Upper lobe of right lung (tissue), 1 donor: ENCODE measurements around the gene NPPC. TPM values are rescaled to one million over a fixed set of nuclear protein-coding genes. Genes with fewer than 3 reads are reported as not detected.
"Not testable (repeated sequence)": the region's sequence is repeated elsewhere in the genome, so short reads cannot be mapped to it uniquely, and the experiment has no call there.

Experiments
- ATAC-seq: fragments of 200-7000 bp; cut with Tn5 transposase; one replicate; pipeline ENCODE4 v1.9.1; 2020; ENCODE audit warnings: mild to moderate bottlenecking, moderate library complexity
- DNase-seq: peaks from one replicate; pipeline ENCODE4 v3.0.0-alpha.2; 2020
- H3K27ac ChIP-seq: fragments of 200-600 bp; one replicate; pipeline ENCODE4 v1.8.0; 2022
- H3K27me3 ChIP-seq: fragments of 200-600 bp; one replicate; pipeline ENCODE4 v1.8.0; 2022; ENCODE audit warnings: mild to moderate bottlenecking
- H3K36me3 ChIP-seq: fragments of 200-600 bp; one replicate; pipeline ENCODE4 v1.8.0; 2022
- H3K4me1 ChIP-seq: fragments of 200-600 bp; one replicate; pipeline ENCODE4 v1.8.0; 2022
- H3K4me3 ChIP-seq: fragments of 200-600 bp; one replicate; pipeline ENCODE4 v1.8.0; 2022; ENCODE audit warnings: mild to moderate bottlenecking
- H3K9me3 ChIP-seq: fragments of 200-600 bp; one replicate; pipeline ENCODE4 v1.8.0; 2022
- intact Hi-C: fragments of 100-400 bp; cut with DNase I; formaldehyde crosslinking; loops from one replicate; pipeline ENCODE4 v1.11.0; 2022
- total RNA-seq: library from RNA; stranded (reverse); fragmentation: NEBNext Ultra II Directional; extraction: Animal tissue kit (Norgen Biotek cat#: 25700); gene quantifications from one replicate; pipeline ENCODE4 v1.2.1, GENCODE V29; 2021
- TF ChIP-seq, protein P1 (sequence below): fragments of 200-600 bp; IDR thresholded peaks from one replicate; pipeline ENCODE4 v1.8.0; 2022; ENCODE audit warnings: antibody characterized with exemption
- donor health status: DM: no; HTN: yes; CAD: no; lungs with severe emphysema.

The NPPC gene
- total RNA-seq, 1 donor from 2014 or later, result not detected

DNA sequence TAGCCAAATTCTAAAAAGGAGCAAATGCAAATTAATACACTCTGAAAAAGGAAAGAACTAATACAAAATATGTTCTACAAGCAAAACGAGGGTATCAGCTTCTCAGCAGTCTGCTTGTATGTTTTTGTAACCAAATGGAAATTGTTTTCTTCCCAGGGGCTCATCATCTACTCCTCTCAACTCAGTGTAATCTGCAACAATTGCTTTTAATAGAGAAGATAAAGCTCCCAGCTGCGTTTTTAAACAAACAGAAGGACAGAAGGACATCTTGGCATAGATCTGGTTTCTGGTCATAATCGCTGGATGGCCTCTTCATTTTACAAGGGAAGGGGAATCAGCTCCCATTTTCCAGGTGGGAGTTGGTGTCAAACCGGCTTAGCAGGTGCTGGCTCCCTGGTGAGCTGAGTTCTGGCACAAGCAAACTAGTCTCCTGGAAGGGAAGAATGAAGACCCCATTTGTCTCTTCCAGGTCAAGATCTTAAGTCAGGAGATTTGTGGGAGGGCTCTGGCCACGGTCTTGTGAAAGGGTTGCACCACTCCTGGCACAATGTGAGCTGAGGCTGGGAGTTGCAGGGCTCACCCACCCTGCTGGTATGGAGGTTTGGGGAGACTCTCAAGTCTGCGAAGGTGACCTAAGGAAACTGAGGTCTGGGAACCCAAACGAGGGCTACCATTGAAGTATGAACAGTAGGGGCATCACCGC lies 41.6 kb downstream of the NPPC start:
- DNase-seq, result peak; percentile 25
- H3K27ac ChIP-seq, result no peak overlapping the region
- TF ChIP-seq, protein P1, sequence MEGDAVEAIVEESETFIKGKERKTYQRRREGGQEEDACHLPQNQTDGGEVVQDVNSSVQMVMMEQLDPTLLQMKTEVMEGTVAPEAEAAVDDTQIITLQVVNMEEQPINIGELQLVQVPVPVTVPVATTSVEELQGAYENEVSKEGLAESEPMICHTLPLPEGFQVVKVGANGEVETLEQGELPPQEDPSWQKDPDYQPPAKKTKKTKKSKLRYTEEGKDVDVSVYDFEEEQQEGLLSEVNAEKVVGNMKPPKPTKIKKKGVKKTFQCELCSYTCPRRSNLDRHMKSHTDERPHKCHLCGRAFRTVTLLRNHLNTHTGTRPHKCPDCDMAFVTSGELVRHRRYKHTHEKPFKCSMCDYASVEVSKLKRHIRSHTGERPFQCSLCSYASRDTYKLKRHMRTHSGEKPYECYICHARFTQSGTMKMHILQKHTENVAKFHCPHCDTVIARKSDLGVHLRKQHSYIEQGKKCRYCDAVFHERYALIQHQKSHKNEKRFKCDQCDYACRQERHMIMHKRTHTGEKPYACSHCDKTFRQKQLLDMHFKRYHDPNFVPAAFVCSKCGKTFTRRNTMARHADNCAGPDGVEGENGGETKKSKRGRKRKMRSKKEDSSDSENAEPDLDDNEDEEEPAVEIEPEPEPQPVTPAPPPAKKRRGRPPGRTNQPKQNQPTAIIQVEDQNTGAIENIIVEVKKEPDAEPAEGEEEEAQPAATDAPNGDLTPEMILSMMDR, result no peak
- no peaks in the 10 kb centered on the region for H3K4me1 ChIP-seq
- no peaks in the 10 kb centered on the region for H3K36me3 ChIP-seq
- peaks cover 11% of the 10 kb centered on the region for H3K27me3 ChIP-seq
- ATAC-seq, result no peak
- intact Hi-C loops, result no loop called here
- H3K4me3 ChIP-seq, result no peak overlapping the region
- H3K9me3 ChIP-seq, result no peaks in the 10 kb centered on the region

DNA sequence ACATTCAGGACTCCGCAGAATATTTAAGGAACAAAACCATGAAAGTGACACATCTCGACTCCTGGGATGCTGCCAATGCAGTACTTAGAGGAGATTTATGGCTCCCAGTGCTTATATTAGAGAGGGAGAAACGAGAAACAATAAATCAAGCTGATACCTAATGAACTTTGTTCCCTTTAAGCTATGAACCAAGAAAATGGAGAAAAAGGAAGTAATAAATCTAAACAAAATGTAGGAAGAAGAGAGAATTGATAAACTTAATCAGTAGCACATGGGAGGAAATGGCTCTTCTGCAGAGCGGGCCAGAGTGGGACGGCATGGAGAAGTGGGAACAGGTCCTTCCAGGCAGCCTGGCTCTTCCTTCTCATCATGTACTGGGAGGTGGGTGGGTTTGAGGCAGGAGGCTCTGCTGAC lies 42.7 kb downstream of the NPPC start:
- ATAC-seq, result no peak

DNA sequence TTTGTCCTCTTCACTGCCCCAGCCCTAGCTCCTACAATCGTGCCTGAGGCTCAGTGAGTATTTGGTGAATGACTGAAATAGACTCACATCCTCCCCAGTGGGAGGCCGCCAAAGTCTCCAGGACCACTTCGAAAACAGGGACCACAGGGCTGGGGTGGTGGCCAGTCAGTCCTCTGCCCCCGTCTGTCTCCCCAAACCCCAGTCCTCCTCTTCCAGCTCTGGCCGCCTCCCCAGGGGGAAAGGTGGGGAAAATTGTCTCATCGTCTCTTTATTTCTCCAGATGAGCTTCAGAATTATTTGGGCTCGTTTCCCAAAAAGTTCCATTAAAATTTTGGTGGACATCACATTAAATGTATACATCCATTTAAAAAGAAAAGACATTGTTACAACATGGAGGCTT lies 43.5 kb downstream of the NPPC start:
- intact Hi-C loops, result no loop called here
- Histone ChIP-seq H3K4me3 (no peak overlapping the region), H3K27ac (no peak overlapping the region), H3K36me3 (no peaks in the 10 kb centered on the region), H3K27me3 (peaks cover 11% of the 10 kb centered on the region), H3K9me3 (no peaks in the 10 kb centered on the region), H3K4me1 (no peaks in the 10 kb centered on the region)
- TF ChIP-seq, protein P1, result no peak
- DNase-seq, result no peak
- no peak for ATAC-seq

More for the DNA sequence above, 42.7 kb downstream of the NPPC start:
- TF ChIP-seq, protein P1, result no peak
- Histone ChIP-seq H3K4me1 (no peaks in the 10 kb centered on the region), H3K9me3 (no peaks in the 10 kb centered on the region), H3K4me3 (no peak overlapping the region), H3K27ac (no peak overlapping the region), H3K36me3 (no peaks in the 10 kb centered on the region), H3K27me3 (peaks cover 11% of the 10 kb centered on the region)
- DNase-seq, result no peak
- intact Hi-C loops, result no loop called here

DNA sequence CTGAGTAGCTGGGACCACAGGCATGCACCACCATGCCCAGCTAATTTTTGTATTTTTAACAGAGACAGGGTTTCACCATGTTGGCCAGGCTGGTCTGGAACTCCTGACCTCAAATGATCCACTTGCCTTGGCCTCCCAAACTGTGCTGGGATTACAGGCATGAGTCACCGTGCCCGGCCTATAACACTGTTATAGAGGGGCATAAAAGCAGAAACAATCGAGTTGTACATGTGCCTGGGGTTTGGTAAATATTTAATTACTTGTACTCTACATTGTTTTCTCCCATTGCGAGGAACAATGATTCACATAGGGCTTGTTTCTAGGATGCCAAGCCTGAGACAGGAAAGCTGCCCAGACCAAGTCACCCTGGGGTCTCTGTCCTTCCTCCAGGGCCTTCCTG lies 45.8 kb downstream of the NPPC start:
- ATAC-seq, intact Hi-C loops, H3K4me3 ChIP-seq, H3K27ac ChIP-seq, DNase-seq, H3K36me3 ChIP-seq, H3K9me3 ChIP-seq, H3K4me1 ChIP-seq: not testable (repeated sequence)
- H3K27me3 ChIP-seq, result peaks cover 11% of the 10 kb centered on the region

DNA sequence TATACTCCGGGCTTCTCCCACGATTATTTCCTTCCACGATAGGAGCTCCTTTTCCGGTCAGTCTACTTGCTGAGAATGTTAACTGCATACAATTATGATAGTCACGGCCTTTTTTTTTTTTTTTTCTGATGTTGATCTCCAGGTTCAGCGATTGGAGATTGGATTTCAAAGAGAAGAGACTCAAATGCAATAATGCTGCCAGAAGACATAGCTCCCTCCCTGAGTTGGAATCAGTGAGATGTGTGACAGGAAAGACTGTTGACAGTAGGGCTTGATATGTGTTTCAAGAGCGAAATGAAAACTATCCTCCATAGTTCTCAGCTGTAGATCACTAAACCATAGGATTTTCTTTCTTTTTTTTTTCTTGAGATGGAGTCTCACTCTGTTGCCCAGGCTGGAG lies 47.0 kb downstream of the NPPC start:
- TF ChIP-seq, protein P1, result no peak
- no peak for ATAC-seq
- H3K4me3 ChIP-seq, result no peak overlapping the region
- no peaks in the 10 kb centered on the region for H3K36me3 ChIP-seq
- peaks cover 19% of the 10 kb centered on the region for H3K27me3 ChIP-seq
- no peak overlapping the region for H3K27ac ChIP-seq
- H3K4me1 ChIP-seq, result no peaks in the 10 kb centered on the region
- intact Hi-C loops, result no loop called here
- no peak for DNase-seq
- H3K9me3 ChIP-seq, result no peaks in the 10 kb centered on the region

DNA sequence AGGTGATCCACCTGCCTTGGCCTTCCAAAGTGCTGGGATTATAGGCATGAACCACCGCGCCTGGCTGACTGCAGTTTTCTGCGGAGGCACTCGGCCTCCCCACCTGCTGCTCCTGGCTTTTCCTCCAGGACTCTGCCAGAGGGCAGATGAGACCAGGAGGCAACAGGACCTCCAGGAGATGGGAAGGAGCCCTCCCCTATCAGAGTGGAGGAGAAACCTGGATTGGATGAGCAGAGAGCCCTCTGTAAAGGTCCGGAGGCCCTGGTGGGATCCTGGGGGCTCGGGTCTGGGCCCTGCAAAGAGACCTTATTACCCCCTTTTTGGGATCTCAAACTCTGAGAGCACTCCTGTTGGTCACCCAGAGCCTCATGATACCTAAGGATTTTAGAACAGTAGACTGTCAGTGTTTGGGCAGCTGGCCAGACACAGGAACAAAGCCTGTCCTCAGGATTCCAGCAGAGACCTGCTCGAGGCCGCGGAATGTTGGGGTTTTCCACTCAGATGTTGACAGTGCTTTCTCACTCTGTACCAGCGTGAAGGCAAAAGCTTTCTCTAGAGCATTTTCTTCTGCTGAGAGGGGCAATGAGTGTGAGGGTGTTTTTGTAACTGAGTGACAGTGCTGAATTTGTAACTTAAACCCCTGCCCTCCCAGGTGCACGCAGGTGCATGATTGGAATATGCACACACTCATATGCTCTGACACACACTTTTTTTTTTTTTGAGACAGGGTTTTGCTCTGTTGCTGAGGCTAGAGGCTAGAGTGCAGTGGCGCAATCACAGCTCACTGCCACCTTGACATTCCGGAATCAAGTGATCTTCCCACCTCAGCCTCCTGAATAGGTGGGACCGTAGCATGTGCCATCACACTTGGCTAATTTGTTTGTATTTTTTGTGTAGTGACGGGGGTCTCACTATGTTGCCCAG lies 48.4 kb downstream of the NPPC start:
- Histone ChIP-seq H3K4me3 (no peak overlapping the region), H3K27ac (no peak overlapping the region), H3K9me3 (no peaks in the 10 kb centered on the region), H3K4me1 (no peaks in the 10 kb centered on the region), H3K27me3 (peaks cover 22% of the 10 kb centered on the region), H3K36me3 (no peaks in the 10 kb centered on the region)
- DNase-seq, result no peak
- TF ChIP-seq, protein P1, result no peak
- peak; percentile 75 for ATAC-seq
- intact Hi-C loops, result no loop called here
